HG03432 (cell line): ENCODE results near the gene PGA5.
A peak's percentile ranks its signal among the peaks of the same experiment; 100 is the strongest.
"Not testable (repeated sequence)": the region's sequence is repeated elsewhere in the genome, so short reads cannot be mapped to it uniquely, and the experiment has no call there.

Experiments used
- ATAC-seq: cut with Tn5 transposase; IDR thresholded peaks from one replicate; pipeline ENCODE4 v1.9.1; 2021; ENCODE audit warnings: mild to moderate bottlenecking, moderate library complexity; ENCODE audit not compliant: unreplicated experiment

PGA5 gene

GRCh38 chr11:61226457-61227137 lies 14.4 kb upstream of the PGA5 start:
- ATAC-seq, result not testable (repeated sequence)

GRCh38 chr11:61229458-61229857 lies 11.5 kb upstream of the PGA5 start:
- ATAC-seq, result not testable (repeated sequence)

GRCh38 chr11:61231033-61231432 lies 9.9 kb upstream of the PGA5 start:
- not testable (repeated sequence) for ATAC-seq

- ATAC-seq, result not testable (repeated sequence)
Measured at GRCh38 chr11:61231585-61231984, 9.4 kb upstream of the PGA5 start.

GRCh38 chr11:61232548-61233145 lies 8.3 kb upstream of the PGA5 start:
- not testable (repeated sequence) for ATAC-seq

- not testable (repeated sequence) for ATAC-seq
Measured at GRCh38 chr11:61237130-61237529, 3.8 kb upstream of the PGA5 start.

- ATAC-seq, result not testable (repeated sequence)
Measured at GRCh38 chr11:61240288-61240687, 687 bp upstream of the PGA5 start.

GRCh38 chr11:61241526-61241925 lies 551 bp downstream of the PGA5 start:
- not testable (repeated sequence) for ATAC-seq

GRCh38 chr11:61245284-61245964 lies 4.4 kb downstream of the PGA5 start:
- not testable (repeated sequence) for ATAC-seq

- not testable (repeated sequence) for ATAC-seq
Measured at GRCh38 chr11:61248071-61248470, 7.1 kb downstream of the PGA5 start.

- ATAC-seq, result not testable (repeated sequence)
Measured at GRCh38 chr11:61249201-61249600, 8.2 kb downstream of the PGA5 start.

GRCh38 chr11:61250796-61251765 lies 10.1 kb downstream of the PGA5 start:
- not testable (repeated sequence) for ATAC-seq

GRCh38 chr11:61252332-61252731 lies 11.4 kb downstream of the PGA5 start:
- ATAC-seq, result not testable (repeated sequence)

GRCh38 chr11:61254403-61255025 lies 13.5 kb downstream of the PGA5 start:
- peak; percentile 70 for ATAC-seq

- no peak for ATAC-seq
Measured at GRCh38 chr11:61256710-61257482, 15.9 kb downstream of the PGA5 start.

- no peak for ATAC-seq
Measured at GRCh38 chr11:61258546-61258945, 17.6 kb downstream of the PGA5 start.

GRCh38 chr11:61259363-61259762 lies 18.4 kb downstream of the PGA5 start:
- no peak for ATAC-seq

- ATAC-seq, result no peak
Measured at GRCh38 chr11:61264371-61264770, 23.4 kb downstream of the PGA5 start.

GRCh38 chr11:61264795-61265194 lies 23.8 kb downstream of the PGA5 start:
- ATAC-seq, result no peak

GRCh38 chr11:61265357-61265756 lies 24.4 kb downstream of the PGA5 start:
- no peak for ATAC-seq
